GM10266 (cell line): Measurements from ENCODE around the gene ZGLP1.
A peak's percentile ranks its signal among the peaks of the same experiment; 100 is the strongest.

Source experiments
- DNase-seq: peaks from one replicate; pipeline ENCODE4 v3.0.0; 2012; ENCODE audit errors: extremely low spot score
- TF ChIP-seq, protein P1 (sequence below): IDR thresholded peaks from 2 replicates; pipeline ENCODE4 v1.5.1; 2012; ENCODE audit warnings: mild to moderate bottlenecking, low read depth; ENCODE audit not compliant: control insufficient read depth, insufficient read depth; ENCODE audit errors: missing control alignments

ZGLP1 gene

DNA sequence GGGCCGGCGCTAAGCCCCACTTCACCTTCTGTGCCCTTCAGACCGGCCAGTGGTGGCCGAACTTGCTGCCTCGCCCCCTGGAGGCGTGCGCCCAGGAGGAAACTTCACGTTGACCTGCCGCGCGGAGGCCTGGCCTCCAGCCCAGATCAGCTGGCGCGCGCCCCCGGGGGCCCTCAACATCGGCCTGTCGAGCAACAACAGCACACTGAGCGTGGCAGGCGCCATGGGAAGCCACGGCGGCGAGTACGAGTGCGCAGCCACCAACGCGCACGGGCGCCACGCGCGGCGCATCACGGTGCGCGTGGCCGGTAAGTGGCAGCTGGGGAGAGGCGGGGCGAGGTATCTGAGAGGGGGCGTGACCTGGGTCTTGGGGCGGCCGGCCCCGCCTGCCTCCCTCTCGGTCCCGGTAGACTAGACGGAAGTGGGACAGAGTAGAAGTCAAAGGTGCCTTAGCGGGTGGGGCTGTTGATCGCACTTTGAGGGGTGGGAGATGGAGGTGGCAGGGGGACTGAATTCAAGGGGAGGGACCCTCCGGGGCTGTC, 14.2 kb downstream of the ZGLP1 start:
- TF ChIP-seq, protein P1, sequence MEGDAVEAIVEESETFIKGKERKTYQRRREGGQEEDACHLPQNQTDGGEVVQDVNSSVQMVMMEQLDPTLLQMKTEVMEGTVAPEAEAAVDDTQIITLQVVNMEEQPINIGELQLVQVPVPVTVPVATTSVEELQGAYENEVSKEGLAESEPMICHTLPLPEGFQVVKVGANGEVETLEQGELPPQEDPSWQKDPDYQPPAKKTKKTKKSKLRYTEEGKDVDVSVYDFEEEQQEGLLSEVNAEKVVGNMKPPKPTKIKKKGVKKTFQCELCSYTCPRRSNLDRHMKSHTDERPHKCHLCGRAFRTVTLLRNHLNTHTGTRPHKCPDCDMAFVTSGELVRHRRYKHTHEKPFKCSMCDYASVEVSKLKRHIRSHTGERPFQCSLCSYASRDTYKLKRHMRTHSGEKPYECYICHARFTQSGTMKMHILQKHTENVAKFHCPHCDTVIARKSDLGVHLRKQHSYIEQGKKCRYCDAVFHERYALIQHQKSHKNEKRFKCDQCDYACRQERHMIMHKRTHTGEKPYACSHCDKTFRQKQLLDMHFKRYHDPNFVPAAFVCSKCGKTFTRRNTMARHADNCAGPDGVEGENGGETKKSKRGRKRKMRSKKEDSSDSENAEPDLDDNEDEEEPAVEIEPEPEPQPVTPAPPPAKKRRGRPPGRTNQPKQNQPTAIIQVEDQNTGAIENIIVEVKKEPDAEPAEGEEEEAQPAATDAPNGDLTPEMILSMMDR, result peak; percentile 25
- DNase-seq, result peak; percentile 91

GRCh38 chr19:10294368-10294697, 15.3 kb downstream of the ZGLP1 start:
- TF ChIP-seq, protein P1, result no peak

GRCh38 chr19:10293637-10294367, 15.8 kb downstream of the ZGLP1 start:
- no peak for DNase-seq
- TF ChIP-seq, protein P1, result no peak

More at GRCh38 chr19:10294368-10294697, 15.3 kb downstream of the ZGLP1 start:
- no peak for DNase-seq

GRCh38 chr19:10292789-10293636, 16.6 kb downstream of the ZGLP1 start:
- TF ChIP-seq, protein P1, result no peak
- no peak for DNase-seq

GRCh38 chr19:10292206-10292788, 17.3 kb downstream of the ZGLP1 start:
- TF ChIP-seq, protein P1, result no peak
- peak; percentile 95 for DNase-seq

GRCh38 chr19:10291554-10292205, 17.9 kb downstream of the ZGLP1 start:
- TF ChIP-seq, protein P1, result no peak
- no peak for DNase-seq
